NCI-H146 (cell line): ENCODE measurements around the gene REXO1.
"Not testable (repeated sequence)": the region's sequence is repeated elsewhere in the genome, so short reads cannot be mapped to it uniquely, and the experiment has no call there.

Source experiments
- DNase-seq: peaks from one replicate; lab custom pipeline; 2025; lab: John Stamatoyannopoulos, UW

Gene REXO1

DNA sequence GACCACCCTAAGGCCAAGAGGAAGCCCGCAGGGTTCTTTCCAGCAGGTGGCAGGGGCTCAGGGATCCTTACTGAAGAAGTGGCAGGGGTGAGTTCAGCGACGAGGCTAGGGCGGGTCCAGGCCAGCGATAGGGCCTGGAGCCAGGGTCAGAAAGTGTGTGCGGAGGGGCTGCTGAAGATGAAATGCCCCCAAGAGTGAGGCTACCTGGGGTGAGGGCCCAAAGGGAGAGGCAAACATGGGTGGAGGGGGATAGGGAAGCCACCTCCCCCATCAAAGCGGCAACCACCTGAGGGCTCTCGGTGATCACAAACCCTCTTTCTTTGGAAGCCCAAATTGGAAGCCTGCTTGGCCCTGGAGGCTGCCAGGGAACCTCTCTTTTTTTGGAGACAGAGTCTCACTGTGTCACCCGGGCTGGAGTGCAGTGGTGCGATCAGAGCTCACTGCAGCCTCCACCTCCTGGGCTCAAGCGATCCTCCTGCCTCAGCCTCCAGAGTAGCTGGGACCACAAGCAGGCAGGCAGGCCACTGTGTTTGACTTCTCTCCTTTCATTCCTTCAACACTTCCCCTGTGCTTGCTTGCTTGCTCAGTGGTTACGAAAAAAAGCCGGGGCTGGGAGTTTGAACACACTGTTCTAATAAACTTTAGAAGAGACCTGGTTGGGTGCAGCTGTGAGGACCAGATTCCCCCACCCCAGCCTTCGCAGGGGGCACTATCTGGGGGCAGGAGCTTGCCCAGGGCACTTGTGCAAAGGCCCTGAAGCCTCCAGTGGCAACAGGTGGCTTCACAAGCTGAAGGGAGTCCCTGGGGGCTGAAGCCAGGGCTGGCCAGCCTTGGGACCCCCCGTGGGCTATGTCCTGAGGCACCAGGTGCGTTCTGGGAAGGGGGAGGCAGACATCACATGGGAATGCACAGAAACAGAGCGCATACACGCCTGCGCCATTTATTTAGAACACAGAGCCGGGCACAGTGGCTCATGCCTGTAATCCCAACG lies 34.8 kb downstream of the REXO1 start:
- no peak for DNase-seq

- DNase-seq, result peak; percentile 82
These were observed 35.7 kb downstream of the REXO1 start for GRCh38 chr19:1812426-1813191.

GRCh38 chr19:1811942-1812425 lies 36.3 kb downstream of the REXO1 start, which contains the start of gene ATP8B3:
Gene ATP8B3, minus strand, starts transcription at chr19:1812276. Its CDS starts 540 bp downstream, at chr19:1811736.
- DNase-seq, result no peak

- DNase-seq, result peak; percentile 2
These were observed 36.8 kb downstream of the REXO1 start for GRCh38 chr19:1811472-1811894.

DNA sequence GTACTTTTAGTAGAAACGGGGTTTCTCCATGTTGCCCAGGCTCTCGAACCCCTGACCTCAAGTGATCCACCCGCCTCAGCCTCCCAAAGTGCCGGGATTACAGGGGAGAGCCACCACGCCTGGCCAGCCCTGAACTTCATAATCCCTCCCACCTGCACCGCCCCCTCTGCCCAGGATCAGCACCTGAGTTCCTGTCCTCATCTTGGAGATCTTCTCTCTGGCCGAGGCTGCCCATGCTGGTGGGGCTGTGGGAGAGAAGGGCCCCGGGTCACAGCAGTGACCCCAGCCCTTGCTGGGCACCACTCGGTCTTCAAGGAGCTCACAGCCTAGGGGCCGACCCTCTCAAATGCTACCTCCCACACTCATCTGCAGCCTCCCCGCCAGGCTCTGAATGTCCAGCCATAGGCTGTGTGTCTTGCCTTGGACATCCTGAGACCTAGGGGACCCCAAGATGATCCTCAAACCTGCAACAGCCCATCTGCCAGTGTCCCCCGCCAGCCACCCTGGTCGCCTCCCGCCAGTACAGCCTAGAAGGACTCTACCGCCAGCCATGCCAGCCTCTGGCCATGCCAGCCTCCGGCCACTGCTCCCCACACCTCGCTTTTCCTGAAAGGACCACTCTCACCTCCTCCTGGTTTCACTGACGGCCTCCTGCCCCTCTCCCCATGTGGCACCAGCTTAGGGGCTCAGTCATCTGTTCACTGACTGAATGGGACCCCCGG lies 37.7 kb downstream of the REXO1 start:
- DNase-seq, result no peak

DNA sequence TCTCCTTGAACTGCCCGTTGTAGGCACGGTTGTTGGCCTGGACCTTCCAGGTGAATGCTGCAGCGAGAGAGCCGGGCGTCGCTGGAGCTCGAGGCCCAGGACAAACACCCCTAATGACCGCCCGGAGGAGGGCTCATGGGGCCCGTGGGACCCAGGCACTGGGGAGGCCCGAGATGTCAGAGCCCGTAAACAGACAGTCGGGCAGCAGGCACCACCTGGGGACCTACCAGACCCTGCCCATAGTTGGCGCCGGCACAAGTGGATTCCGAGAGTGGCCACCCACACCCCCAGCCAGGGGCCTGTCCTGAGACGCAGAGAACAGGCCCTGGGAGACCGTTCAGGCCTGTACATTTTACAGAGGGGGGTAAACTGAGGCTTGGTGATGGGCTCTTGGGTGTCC lies 38.6 kb downstream of the REXO1 start:
- DNase-seq, result no peak

GRCh38 chr19:1808395-1808731 lies 39.9 kb downstream of the REXO1 start:
- DNase-seq, result no peak

GRCh38 chr19:1807695-1808394 lies 40.4 kb downstream of the REXO1 start:
- no peak for DNase-seq

GRCh38 chr19:1807030-1807694 lies 41.1 kb downstream of the REXO1 start:
- DNase-seq, result no peak

DNA sequence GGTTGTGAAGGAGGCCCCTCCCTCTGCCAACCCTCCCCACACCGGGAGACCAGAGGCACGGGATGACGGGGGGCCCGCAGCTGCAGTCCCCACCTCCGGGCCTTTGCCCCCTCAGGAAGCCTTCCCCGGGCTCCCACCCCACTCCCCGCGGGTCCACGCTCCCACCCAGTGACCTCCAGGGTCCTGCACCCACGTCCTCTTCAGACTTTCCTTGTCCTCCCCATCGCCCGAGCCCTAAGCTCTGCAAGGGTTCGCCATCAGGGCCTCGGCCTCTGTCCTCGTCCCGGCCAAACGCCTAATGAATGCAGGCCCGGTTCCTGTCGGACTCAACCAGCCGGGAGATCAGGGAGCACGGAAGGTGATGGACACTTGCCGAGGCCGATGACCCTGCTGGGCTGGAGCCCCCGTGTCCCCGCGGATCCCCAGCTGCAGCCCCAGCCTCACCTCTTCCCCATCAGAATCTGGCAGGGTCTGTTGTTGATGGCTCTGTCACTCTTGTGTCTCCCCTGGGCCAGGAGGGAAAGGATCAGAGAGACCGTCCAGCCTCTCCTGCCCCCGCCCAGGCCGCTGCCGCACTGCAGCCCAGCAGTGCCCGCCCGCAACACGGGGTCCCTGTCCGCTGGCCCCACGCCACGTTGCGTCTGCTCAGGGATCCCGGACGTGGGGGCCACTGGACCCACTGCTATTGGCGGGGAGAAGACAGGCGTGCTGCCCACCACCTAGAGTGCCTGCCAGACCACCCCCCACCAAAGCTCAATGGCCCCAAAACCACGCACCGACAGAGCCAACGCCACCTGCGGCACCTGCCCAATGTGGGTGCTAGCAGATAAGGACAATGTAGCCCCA lies 41.9 kb downstream of the REXO1 start:
- no peak for DNase-seq

GRCh38 chr19:1805401-1806183 lies 42.7 kb downstream of the REXO1 start:
- DNase-seq, result no peak

DNA sequence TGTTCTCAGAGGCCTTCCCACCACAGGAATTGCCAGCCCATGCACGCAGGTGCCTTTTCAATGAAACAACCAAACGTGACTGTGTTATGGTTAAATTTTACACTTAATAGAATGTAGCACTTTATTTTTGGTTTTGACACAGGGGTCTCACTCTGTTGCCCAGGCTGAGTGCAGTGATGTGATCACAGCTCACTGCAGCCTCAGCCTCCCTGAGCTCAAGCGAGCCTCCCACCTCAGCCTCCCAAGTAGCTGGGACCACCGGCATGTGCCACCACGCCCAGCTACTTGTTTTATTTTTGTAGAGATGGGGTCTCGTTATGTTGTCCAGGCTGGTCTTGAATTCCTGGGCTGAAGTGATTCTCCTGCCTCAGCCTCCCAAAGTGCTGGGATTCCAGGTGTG lies 43.4 kb downstream of the REXO1 start:
- no peak for DNase-seq

DNA sequence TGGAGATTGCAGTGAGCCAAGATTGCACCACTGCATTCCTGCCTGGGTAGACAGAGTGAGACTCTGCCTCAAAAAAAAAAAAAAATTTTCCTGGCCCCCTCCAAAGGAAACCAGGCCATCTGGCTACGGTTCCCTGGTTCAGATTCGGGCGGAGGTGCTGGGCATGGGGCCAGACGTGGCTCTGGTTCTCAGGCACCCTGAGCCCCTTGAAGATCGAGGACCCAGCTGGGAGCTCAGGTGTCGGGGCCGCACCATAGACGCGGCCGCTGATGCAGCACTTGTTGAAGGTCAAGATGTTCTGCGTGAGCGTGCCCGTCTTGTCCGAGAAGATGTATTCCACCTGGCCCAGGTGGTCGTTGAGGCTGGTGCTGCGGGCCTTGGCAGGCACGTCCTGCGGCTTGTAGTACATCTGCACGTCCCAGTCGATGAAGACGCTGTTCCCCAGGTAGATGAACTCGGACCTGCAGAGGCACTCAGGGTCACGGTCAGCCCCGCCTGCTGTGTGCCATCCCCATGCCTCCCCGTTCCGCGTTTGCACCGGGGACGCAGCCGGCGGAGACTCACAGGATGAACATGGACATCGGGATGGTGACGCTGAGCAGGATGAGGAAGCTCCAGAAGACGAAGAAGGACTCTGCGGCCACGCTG lies 48.5 kb downstream of the REXO1 start:
- DNase-seq, result no peak

DNA sequence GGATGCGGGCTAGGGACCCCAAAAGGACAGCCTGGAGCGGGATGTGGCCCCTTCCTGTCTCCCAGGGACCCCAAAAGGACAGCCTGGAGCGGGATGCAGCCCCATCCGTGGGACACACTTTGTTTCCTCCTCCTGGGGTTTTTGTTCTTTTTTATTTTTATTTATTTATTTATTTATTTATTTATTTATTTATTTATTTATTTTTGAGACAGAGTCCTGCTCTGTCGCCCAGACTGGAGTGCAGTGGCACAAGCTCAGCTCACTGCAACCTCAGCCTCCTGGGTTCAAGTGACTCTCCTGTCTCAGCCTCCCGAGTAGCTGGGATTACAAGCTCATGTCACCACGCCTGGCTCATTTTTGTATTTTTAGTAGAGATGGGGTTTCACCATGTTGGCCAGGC lies 51.0 kb downstream of the REXO1 start:
- DNase-seq, result not testable (repeated sequence)

GRCh38 chr19:1796395-1797142 lies 51.7 kb downstream of the REXO1 start:
- no peak for DNase-seq

DNA sequence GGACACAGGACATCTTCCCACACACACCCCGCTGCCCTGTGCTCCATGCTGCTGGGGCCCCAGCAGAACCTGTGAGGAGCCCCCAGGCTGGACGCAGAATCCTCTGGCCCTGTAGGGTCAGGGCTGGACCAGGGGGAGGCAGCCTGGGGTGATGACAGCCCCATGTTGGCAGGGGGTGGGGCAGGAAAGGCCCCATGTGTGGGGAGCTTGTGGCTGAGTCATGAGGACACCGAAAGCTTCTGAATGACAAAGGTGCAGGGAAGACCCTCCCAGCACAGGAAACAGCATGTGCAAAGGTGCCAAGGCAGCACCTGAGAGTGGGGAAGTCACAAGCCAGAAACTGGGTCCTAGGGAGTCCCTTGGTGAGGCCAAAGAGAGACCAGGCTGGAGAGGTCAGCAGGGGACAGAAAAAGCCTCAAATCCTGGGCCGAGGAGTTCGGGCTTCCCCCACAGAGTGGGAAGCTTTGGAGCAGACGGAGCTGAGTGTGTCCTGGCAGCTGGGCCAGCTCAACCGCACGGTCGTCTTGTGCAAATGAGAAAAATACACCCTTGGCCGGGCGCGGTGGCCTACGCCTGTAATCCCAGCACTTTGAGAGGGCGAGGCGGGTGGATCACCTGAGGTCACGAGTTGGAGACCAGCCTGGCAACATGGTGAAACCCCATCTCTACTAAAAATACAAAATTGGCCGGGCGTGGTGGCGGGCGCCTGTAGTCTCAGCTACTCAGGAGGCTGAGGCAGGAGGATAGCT lies 53.7 kb downstream of the REXO1 start:
- DNase-seq, result no peak

GRCh38 chr19:1791879-1792278 lies 56.4 kb downstream of the REXO1 start:
- no peak for DNase-seq
